ENCODE data around the gene DCDC2.

- TF ChIP-seq CTCF (IDR thresholded peaks at IDR 0.05; ENCODE audit: insufficient read depth, low read length) (no peak), SPI1 (IDR thresholded peaks at IDR 0.05; ENCODE audit: borderline replicate concordance, low read depth) (no peak), POLR2AphosphoS5 (IDR thresholded peaks at IDR 0.05; ENCODE audit: low read depth) (no peak), REST (IDR thresholded peaks at IDR 0.05; ENCODE audit: insufficient replicate concordance, low read depth) (no peak), GABPA (IDR thresholded peaks at IDR 0.05; ENCODE audit: low read depth) (no peak)
Measured at GRCh38 chr6:24307881-24308280, 50.0 kb downstream of the DCDC2 start.

Measured in HL-60 (cell line).